NCI-H1436 (cell line): ENCODE results near the gene SLX9.

ENCODE experiments used
- DNase-seq: peaks from one replicate; lab custom pipeline; 2025; lab: John Stamatoyannopoulos, UW

SLX9 gene

GRCh38 chr21:44930543-44930981 lies 9.3 kb upstream of the SLX9 start:
- DNase-seq: no peak

DNA sequence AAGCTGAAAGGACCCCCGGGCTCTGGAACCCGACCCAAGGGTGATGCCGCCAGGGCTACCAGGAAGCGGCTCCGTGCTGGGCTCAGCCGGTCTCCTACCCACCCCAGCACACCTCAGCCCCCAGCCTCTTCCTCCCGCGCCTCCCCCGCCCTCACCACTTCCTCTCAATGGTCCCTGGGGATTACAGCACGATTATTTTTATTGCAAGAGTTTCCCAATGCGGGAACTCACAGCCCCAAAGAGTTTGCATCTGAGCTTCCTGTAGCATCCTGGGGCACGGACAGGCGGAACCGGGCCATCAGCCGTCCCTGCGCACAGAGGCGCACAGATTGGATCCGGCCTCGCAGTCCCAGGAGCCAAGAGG lies 8.7 kb upstream of the SLX9 start:
- DNase-seq: no peak

- no peak for DNase-seq
Measured at GRCh38 chr21:44931501-44932407, 8.1 kb upstream of the SLX9 start.

DNA sequence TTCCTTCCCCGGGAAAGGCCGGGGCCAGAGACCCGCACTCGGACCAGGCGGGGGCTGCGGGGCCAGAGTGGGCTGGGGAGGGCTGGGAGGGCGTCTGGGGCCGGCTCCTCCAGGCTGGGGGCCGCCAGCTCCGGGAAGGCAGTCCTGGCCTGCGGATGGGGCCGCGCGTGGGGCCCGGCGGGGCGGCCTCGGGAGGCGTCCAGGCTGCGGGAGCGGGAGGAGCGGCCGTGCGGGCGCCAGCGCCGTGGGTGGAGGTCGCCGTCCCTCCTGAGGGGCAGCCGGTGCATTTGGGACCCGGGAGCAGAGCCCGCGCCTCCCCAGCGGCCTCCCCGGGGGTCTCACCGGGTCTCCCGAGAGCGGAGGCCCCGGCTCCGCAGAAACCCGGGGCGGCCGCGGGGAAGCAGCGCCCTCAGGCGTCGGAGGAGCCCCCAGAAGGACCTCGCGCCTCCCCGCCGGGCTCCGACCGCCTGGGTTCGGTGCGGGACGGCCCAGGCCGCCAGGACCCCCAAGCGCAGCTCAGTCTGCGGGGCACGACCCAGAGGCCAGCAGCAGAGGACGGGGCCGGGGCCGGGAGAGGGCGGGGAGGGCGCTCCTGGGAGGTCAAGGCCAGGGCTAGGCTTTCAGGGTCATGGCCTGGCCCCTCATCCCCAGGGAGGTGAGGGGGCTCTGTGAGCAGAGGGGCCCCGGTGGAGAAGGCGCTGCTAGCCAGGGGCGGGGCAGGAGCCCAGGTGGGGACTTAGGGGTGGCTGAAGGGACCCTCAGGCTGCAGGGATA lies 7.2 kb upstream of the SLX9 start:
- DNase-seq: no peak

DNA sequence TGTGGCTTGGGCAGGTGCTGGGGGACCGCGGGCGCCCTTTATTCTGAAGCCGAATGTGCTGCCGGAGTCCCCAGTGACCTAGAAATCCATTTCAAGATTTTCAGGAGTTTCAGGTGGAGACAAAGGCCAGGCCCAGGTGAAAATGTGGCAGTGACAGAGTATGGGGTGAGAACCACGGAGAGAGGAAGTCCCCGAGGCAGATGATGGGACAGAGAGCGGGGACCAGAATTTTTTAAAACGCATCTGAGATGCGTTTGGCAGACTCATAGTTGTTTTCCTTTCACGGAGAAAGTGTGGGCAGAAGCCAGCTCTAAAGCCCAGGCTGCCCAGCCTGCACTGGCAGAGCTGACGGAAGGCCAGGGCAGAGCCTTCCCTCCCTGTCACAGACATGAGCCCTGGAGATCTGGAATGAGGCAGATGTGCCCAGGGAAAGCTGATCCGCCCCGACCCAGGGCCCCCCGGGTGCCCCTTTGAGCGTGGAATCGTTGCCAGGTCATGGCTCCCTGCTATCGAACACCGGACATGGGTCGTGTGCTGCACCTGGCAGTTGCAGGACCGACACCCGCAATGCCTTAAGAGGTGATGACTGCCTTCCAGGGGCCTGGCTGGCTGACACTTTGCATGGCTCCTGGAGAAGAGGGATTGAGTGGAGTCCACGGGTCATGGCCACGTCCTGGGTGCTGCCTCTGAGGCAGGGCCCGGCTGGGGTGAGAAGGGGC lies 6.5 kb upstream of the SLX9 start:
- no peak for DNase-seq

DNA sequence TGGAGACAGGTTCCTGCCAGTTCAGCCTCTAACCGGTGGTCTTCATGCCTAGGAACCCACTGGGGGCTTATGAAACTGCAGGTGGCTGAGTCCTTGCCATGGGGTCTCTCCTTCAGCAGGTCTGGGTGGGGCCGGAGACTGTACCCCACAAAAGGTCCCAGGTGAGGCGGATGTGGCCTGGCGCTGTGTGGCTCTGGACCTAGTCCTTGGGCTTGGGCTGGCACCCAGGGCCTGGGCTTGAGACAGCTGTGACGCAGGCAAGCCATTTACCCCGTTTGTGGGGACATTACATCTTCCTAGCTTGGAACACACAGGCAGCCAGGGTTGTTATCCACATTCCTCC lies 5.9 kb upstream of the SLX9 start:
- DNase-seq: no peak

DNA sequence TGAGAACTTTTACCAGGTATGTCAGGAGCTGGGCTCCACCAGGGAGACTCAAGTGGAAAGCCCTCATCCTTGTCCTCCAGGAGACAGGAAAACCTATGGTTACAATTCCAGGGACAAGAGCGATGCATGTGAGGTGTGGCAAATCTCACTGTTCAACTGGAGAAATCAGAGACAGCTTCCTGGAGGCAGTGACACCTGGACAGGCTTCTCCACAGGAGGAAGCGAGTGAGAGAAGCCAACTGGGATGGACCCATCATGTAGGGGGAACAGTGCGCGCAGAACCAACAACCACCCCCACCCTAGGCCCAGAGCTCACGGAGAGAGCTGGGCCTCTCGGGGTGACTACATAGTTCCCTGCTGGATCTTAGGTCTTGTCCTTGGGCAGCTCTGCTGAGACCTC lies 5.6 kb upstream of the SLX9 start:
- DNase-seq: no peak

GRCh38 chr21:44934797-44935532 lies 4.9 kb upstream of the SLX9 start:
- DNase-seq: no peak

DNA sequence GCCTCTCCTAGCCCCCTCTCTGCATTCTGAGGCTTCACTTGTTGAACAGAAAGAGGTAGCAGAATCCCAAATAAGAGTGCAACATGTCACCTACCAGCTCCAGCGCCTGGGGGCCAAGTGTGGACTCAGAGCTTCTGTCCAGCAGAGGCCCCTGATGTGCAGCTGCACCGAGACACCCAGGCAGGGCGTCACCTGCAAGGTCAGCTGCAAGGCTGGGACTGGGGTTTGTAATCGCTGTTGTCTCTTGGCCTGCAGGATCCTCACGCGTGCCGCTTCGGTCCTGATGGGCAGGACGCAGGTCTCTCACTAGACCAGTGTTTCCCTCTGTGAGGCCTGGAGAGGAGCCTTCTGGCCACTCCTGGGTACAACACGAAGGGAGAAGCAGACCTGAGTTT lies 4.3 kb upstream of the SLX9 start:
- no peak for DNase-seq

DNA sequence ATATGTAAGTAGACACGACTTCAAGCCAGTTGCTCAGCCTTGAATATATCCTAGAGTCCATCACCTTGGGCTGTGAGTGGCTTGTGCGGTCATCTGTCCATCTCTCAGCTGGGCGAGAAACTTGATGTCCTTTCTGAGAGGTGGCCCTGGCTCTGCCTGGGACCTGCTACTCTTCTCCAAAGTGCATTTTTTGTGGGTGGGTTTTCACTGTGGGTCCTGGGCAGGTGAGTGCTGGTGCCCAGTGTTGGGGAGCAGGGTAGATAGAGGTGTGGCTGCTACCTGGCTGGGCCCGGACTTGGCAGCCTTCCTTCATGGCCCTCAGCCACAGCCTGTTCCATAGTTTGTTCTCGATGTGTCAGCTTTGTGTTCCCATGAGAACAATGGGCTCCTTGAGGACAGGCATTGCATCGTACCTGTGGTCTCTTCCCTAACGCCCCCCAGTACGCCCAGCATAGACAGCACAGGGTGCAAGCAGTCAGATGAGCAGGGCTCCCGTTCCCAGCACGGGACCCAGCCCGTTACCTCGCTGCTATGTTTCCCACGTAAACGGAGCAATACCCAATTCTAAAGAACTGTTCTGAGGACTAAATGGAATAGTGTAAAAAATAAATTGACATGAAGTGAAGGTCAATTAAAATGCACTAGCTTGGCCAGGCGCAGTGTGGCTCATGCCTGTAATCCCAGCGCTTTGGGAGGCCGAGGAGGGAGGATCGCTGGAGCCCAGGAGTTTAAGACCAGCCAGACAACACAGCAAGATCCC lies 877 bp upstream of the SLX9 start:
- DNase-seq: no peak

- DNase-seq: no peak
Measured at GRCh38 chr21:44940116-44940631, 345 bp downstream of the SLX9 start.

- no peak for DNase-seq
Measured at GRCh38 chr21:44941567-44941966, 1.7 kb downstream of the SLX9 start.

DNA sequence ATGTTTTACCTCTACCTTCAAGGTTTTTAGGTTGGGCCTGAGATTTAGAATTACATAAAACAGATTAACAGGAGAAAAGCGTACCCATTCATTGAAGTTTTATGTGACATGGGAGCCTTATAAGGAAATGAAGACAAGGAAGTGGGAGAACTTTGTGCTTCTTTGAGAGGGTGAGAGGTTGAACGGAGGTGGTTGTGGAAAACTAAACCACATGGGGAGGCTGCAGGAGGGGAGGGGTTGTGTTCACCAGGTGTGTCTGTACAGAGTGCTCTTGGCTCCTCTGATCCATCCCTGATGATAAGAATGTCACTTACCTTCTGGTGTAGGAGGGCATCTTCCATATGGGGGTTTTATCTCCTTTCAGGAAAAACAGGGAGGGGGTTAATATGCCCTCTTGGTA lies 2.7 kb downstream of the SLX9 start:
- no peak for DNase-seq

DNA sequence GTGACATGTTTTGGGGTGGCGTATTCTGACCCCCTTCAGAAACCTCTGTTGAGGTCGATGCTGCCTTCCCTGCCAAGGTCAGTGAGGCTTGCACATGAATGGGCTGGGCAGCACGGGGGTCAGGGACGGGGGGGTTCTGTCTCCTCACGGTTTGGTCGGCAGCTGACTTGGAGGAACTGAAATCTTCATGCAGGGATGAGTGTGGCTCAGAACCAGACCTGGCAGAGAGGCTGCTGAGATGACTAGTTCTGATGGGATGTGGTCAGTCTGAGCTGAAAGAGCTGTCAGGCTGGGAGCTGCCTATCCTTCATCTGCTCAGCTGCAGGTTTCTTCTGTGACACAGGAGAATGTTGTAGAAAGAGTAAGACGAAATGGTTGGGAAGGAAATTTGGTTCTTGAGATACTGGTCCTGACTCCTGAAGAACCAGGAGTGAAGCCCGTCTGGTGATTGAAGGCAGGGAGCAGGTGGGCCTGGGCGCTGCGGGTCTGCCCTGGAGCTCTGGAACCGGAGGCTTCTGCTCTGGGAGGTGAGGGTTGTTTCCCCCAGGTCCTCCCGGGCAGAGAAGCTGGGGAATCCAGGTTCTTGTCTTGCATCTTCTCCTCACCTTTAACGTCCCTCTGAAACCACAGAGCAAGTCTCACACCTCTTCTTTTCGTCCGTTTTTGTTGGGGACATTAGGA lies 3.3 kb downstream of the SLX9 start:
- DNase-seq: no peak

DNA sequence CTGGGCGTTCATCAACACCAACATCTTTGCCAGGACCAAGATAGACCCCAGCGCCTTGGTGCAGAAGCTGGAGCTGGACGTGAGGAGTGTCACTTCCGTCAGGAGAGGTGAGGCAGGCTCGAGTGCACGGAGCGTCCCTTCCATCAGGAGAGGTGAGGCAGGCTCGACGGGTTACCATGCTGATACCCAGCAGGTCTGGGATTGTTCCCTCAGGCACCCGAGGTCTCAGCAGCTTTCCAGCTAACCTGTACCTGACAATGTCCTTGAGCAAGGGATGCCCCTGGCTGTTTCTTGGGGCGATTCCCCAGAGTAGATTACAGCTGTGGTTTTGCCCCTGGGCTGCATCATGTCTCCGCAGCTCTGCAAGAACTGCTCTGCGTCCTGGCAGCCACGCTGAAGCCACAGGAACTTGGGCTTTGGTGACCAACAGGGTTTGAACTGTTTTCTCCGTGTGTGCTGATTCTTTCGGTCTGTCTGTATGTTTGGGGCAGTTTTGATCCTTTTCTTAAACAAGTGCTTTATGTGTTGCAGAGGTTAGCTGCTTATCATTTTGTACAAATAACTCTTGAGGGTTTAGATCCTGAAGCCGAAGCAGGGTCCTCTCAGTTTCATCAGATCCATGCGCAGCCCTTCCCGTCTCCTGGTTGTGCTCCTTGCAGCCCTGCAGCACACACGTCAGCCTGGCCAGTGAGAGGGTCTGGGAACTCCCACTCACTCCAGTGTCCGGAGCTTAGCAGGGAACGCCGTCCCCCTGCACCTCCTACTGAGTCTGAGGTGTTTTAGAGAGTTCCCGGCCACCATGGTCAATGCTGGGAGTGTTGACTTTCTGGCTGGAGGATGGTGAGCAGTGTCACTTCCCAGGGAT lies 4.1 kb downstream of the SLX9 start:
- DNase-seq: no peak

- DNase-seq: no peak
Measured at GRCh38 chr21:44944596-44944995, 4.8 kb downstream of the SLX9 start.

DNA sequence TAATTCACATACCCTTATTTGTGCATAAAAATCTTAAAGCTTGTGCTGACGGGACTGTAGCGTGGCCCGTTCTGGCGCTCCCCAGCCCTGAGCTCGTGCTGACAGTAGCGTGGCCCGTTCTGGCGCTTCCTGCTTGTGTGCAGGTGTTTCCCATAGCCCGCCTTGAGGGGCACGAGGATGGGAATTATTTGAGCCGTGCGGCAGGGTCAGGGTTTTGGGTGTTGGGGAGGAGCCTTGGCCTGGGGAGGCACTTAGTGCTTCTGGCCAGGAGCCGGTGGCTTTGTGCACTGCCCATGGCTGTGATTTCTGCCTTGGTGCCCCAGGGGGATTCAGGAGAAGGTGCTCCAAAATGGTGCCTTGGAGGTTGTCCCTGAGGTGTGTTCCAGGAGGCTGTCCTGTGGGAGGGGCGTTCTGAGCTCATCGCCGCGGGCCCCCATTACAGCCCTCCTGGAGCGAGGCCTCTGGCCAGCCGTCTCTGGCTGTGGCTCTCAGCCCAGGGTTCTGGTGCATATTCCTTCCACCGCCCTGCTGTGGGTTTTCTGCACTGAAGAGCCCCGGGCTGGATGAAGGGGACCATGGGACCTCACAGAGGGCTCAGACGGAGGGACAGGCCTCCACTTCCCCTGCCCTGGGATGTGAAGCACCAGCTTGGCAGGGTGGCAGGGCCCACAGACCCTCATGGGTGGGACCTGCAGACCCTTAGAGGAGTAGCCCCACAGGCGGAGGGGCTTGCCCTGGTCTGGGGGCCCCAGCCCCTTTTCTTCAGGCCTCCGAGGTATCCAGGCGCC lies 6.6 kb downstream of the SLX9 start:
- no peak for DNase-seq

DNA sequence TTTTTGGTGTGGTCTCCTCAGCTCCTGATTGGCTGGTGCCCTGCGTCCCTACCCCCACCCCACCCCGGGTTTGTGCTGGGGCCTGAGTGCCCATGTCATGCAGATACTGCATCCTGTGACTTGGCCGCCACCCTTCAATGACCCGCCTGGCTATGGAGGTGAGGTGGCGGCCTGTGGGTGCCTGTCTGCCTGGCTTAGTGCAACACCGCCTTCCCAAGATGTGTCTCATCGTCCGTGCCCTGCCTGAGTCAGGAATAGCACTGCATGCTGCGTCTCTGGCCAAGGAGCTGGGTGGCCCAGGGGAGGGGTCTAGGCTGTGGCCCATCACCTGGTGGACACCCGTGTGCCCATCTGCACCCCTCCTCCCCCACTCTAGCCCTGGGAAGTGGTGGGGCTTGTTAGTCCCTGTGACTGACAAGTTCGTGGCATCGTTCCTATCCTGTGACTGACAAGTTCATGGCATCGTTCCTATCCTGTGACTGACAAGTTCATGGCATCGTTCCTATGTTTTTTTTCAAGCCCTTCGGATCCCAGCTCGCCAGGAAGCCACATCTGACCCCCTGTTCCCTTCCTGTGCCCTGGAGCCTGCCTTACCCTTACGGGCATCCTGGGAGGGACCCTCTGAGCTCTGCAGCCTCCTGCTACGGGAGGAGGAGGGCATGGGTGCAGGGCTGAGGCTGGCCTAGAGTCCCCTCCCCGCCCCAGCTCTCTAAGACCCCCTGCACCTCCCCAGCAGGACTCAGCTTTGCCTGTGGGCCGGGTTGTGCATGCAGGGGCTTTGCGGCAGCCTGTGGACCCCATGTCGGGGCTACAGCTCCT lies 7.5 kb downstream of the SLX9 start:
- no peak for DNase-seq
